ENCODE measurements around the gene TFR2.
"Not testable (repeated sequence)": the region's sequence is repeated elsewhere in the genome, so short reads cannot be mapped to it uniquely, and the experiment has no call there.

DNA sequence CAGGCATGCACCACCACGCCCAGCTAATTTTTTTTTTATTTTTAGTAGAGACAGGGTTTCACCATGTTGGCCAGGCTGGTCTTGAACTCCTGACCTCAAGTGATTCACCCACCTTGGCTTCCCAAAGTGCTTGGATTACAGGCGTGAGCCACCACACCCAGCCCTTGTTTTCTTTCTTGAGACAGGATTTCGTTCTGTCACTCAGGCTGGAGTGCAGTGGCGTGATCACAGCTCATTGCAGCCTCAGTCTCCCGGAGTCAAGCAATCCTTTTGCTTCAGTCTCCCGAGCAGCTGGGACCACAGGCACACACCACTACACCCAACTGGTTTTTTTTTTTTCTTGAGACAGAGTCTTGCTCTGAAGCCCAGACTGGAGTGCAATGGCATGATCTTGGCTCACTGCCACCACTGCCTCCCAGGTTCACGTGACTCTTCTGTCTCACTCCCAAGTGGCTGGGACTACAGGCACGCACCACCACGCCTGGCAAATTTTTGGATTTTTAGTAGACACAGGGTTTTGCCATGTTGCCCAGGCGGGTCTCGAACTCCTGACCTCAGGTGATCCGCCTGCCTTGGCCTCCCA, 20.9 kb upstream of the TFR2 start:
- TF ChIP-seq EZH2 (IDR thresholded peaks at IDR 0.05; ENCODE audit: low read length, missing control alignments) = not testable (repeated sequence)
- TF ChIP-seq, protein P1, sequence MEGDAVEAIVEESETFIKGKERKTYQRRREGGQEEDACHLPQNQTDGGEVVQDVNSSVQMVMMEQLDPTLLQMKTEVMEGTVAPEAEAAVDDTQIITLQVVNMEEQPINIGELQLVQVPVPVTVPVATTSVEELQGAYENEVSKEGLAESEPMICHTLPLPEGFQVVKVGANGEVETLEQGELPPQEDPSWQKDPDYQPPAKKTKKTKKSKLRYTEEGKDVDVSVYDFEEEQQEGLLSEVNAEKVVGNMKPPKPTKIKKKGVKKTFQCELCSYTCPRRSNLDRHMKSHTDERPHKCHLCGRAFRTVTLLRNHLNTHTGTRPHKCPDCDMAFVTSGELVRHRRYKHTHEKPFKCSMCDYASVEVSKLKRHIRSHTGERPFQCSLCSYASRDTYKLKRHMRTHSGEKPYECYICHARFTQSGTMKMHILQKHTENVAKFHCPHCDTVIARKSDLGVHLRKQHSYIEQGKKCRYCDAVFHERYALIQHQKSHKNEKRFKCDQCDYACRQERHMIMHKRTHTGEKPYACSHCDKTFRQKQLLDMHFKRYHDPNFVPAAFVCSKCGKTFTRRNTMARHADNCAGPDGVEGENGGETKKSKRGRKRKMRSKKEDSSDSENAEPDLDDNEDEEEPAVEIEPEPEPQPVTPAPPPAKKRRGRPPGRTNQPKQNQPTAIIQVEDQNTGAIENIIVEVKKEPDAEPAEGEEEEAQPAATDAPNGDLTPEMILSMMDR (conservative IDR thresholded peaks at IDR 0.05 in 1 of 2, IDR thresholded peaks at IDR 0.05 in 1 of 2; ENCODE audit: low read depth in 1 of 2, low read length in 2 of 2) = not testable (repeated sequence)

All from fibroblast of lung (primary cell).